ENCODE measurements around the gene FAM3D.

Gene FAM3D

DNA sequence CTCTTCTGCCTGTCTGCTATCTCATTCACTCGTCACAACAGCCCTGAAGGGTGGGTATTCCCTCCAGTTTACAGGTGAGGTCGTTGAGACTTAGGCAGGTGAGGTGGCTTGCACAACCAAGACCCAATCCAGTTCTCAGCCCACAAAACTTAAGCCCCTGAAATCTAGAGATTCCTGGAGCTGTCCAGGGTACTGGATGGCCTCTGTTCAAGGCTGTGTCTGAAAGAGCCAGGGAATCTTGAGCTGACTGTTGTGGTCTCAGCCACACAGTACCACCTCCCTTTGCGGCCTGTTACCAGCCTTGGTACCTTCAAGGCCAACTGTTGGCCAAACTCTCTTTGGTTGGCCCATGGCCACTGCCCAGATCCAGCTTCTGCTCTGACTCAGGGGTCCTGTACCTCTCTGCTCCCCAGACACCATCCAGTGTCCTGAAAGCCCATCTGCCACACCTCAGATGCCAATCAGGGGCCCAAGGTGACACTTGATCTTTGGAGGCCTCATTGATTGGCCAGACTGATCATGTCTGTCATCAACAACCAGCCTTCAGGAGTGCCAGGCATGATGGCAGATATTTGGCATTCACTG is 78.5 kb downstream of the FAM3D start:
- no peak for DNase-seq

DNA sequence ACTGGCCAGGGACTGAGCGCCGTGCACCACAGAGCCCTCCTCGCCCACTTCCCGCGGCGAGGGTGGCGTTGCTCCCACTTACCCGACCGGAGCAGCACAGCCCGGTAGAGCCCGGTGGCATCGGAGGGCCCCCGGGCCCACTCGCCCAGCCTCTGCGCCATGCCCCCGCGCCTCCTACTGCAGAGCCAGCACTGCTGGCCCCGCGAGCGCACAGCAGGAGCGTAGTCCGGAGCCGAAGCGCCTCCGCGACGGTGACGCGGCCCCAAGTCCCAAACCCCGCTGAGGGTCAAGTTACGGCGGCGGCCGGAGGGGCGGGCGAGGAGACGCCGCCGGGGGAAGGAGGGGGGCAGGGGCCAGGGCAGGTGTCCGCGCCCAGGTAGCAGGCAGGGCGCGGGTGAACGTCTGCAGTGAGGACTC is 79.8 kb downstream of the FAM3D start:
- no peak for DNase-seq

DNA sequence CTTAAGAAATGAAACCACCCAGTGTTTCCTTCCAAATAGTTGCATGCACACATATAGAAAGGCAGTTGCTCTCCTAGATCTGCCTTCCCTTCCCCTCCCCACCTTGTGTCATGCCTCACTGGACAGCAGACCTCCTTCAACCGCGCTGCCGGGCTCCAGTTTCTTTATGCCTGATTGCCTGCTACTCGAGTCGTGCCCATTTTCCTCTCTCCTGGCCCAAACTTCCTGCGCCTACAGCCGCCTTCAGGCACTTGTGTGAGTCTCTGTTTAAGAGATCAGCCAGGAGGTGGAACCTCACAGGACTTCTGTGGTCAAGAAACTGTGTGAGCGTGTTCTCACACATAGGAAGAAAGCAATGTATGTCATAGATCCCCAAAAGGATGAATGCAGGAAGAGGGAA is 80.6 kb downstream of the FAM3D start:
- no peak for DNase-seq

DNA sequence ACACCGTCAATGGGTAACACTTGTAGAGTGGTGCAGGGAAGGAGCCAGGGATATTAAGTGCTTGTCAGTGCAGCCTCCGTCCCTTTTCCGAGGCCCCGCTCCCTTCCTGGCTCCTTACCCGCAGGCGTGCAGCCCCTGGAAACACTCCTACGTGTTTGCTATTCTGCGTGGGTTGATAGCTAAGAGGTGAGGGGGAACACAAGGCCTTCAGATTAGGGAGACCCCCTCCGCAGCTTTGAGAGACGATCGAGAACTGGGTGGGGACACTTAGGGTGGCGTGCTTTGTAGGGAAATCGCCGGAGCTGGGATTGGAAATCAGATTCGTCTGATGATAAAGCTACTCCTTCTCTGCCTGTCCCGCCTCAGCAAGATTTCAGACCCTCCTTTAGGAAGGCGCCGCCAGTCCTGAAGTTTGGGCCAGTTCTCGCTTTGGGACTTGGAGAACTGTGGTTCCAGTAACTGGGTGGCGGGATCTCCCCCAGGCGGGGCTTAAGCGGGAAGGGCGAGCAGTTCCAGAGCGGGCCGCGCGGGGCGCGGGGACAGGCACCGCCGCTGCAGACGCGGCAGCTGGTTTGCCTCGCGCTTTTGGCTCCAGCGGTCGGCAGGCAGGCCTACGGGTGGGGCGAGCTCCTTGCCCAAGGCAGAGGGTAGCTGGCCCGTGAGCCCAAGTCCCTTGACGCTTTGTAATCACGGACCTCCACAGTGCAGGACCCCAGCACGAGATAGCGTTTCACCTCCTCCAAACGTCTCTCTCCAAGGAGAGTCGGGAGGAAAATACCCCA is 81.4 kb downstream of the FAM3D start:
- peak; percentile 64 for DNase-seq

DNA sequence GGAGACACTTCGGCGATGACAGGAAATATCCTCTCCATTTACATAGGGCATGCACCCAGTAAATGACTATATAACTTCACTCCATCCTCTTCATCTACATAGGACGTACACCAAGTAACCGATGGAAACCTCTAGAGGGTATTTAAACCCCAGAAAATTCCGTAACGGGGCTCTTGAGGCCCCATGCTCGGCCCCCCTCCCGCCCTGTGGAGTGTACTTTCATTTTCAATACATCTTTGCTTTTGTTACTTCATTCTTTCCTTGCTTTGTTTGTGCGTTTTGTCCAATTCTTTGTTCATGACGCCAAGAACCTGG is 81.9 kb downstream of the FAM3D start:
- no peak for DNase-seq

Data from activated naive CD4-positive, alpha-beta T cell treated with Interleukin-2 at 50 U/mL for 16 hours (primary cell).